Sigmoid colon (tissue), 7 donors: Measurements from ENCODE around the gene ROPN1B. TPM values are rescaled to one million over a fixed set of nuclear protein-coding genes. Genes with fewer than 3 reads are reported as not detected.
"Not testable (repeated sequence)": the region's sequence is repeated elsewhere in the genome, so short reads cannot be mapped to it uniquely, and the experiment has no call there.

Experiments used
- DNase-seq: peaks from one replicate; pipeline ENCODE4 v3.0.0-alpha.2; 2019
- H3K27ac ChIP-seq, 4 donors: fragments of 200-600 bp; sonication (generic); one replicate each; pipeline ENCODE4 v1.5.1; 2016 to 2019; ENCODE audit warnings: mild to moderate bottlenecking in 1 of 4
- H3K27me3 ChIP-seq, 3 donors: fragments of 200-600 bp; sonication (generic); one replicate each; pipeline ENCODE4 v1.5.1; 2019; ENCODE audit warnings: mild to moderate bottlenecking in 1 of 3
- H3K36me3 ChIP-seq, 4 donors: fragments of 200-600 bp; sonication (generic); one replicate each; pipeline ENCODE4 v1.5.1; 2016 to 2019
- H3K4me1 ChIP-seq, 4 donors: fragments of 200-600 bp; sonication (generic); one replicate each; pipeline ENCODE4 v1.5.1; 2017 to 2019
- H3K4me3 ChIP-seq, 4 donors: fragments of 200-600 bp; sonication (generic); one replicate each; pipeline ENCODE4 v1.5.1; 2017 to 2019; ENCODE audit warnings: mild to moderate bottlenecking in 2 of 4, moderate library complexity in 1 of 4
- H3K9me3 ChIP-seq, 4 donors: fragments of 200-600 bp in 3 of 4; sonication (generic) in 3 of 4; one replicate each; pipeline versions ENCODE4 v1.5.1 to v1.6.1; 2013 to 2019
- CTCF ChIP-seq, 4 experiments: fragments of 450-650 bp in 3 of 4; fragments of 200-600 bp in 1 of 4; IDR thresholded peaks; one replicate each; pipeline ENCODE4 v1.5.1; 2016 to 2019; ENCODE audit warnings: antibody characterized with exemption in 4 of 4, mild to moderate bottlenecking in 3 of 4, moderate library complexity in 2 of 4
- EP300 ChIP-seq, 4 donors: sonication (generic); formaldehyde crosslinking; IDR thresholded peaks; one replicate each; pipeline ENCODE4 v1.6.1; 2017; ENCODE audit warnings: antibody characterized with exemption in 4 of 4
- POLR2A ChIP-seq, 2 donors: fragments of 450-650 bp; IDR thresholded peaks; one replicate each; pipeline ENCODE4 v1.6.1; 2016; ENCODE audit warnings: antibody characterized with exemption in 2 of 2, mild to moderate bottlenecking in 2 of 2, moderate library complexity in 2 of 2
- POLR2AphosphoS5 ChIP-seq, 4 donors: sonication (generic); formaldehyde crosslinking; IDR thresholded peaks; one replicate each; pipeline ENCODE4 v1.6.1; 2017; ENCODE audit warnings: antibody characterized with exemption in 4 of 4
- WGBS, 2 donors: extraction: QIAGEN DNeasy Blood & Tissue Kit; methylation state at CpG; one replicate each; pipeline ENCODE4 v1.1.7; 2013; 5-methylcytosine and 5-hydroxymethylcytosine counted together
- intact Hi-C: fragments of 100-400 bp; cut with DNase I; formaldehyde crosslinking; loops from one replicate; pipeline ENCODE4 v1.15.1; 2023
- polyA plus RNA-seq, 3 donors: library from polyadenylated mRNA; stranded (reverse); fragments of 200-250 nt; gene quantifications; one replicate each; pipeline ENCODE4 v1.2.3, GENCODE V29; 2013
- total RNA-seq, 4 donors: library from RNA; depleted of rRNA; stranded (reverse); fragments of >200 nt; gene quantifications; one replicate each; pipeline ENCODE4 v1.1.0, GENCODE V29; 2016
- donor health status: healthy with polysubstance abuse.
- donor health status: Bipolar disorder and iron deficiency.
- donor health status: healthy.

ROPN1B gene
- total and polyA plus RNA-seq, 7 donors = 0.06 to 1.1 TPM; not detected in 5

- H3K4me3 ChIP-seq, H3K9me3 ChIP-seq, H3K4me1 ChIP-seq, H3K36me3 ChIP-seq, intact Hi-C loops, DNase-seq, H3K27ac ChIP-seq: not testable (repeated sequence)
- H3K27me3 ChIP-seq = peaks cover 0 to 34% (median 19%) of the 10 kb centered on the region in 3 donors
- 90 to 92% methylated on average over 4 of the region's 4 CpGs for WGBS, 2 donors
These were observed 12.0 kb upstream of the ROPN1B start for GRCh38 chr3:125957020-125957419.

GRCh38 chr3:125957674-125958510 lies 11.1 kb upstream of the ROPN1B start:
- peaks cover 0 to 3% (median 0%) of the 10 kb centered on the region in 4 donors for H3K4me1 ChIP-seq
- H3K4me3 ChIP-seq = peak overlapping the region in 3 of 4 donors; percentile 7 to 38 (median 33)
- no peaks in the 10 kb centered on the region for H3K9me3 ChIP-seq
- WGBS, 2 donors = 7 to 13% methylated on average over 75 of the region's 75 CpGs
- peaks cover 0 to 34% (median 19%) of the 10 kb centered on the region in 3 donors for H3K27me3 ChIP-seq
- intact Hi-C loops = no loop called here
- H3K36me3 ChIP-seq = no peaks in the 10 kb centered on the region
- no peak overlapping the region for H3K27ac ChIP-seq
- TF ChIP-seq EP300 (IDR thresholded peaks at IDR 0.05) (no peak), POLR2A (IDR thresholded peaks at IDR 0.05) (no peak), CTCF (IDR thresholded peaks at IDR 0.05) (no peak), POLR2AphosphoS5 (IDR thresholded peaks at IDR 0.05) (no peak)
- no peak for DNase-seq

GRCh38 chr3:125958511-125959316 lies 10.3 kb upstream of the ROPN1B start:
- intact Hi-C loops = no loop called here
- WGBS, 2 donors = 78 to 80% methylated on average over 46 of the region's 46 CpGs
- DNase-seq = no peak
- Histone ChIP-seq H3K4me1 (peaks cover 0 to 3% (median 0%) of the 10 kb centered on the region in 4 donors), H3K9me3 (no peaks in the 10 kb centered on the region), H3K36me3 (no peaks in the 10 kb centered on the region), H3K4me3 (peak overlapping the region in 3 of 4 donors; percentile 7 to 38 (median 33)), H3K27ac (no peak overlapping the region), H3K27me3 (peaks cover 0 to 34% (median 19%) of the 10 kb centered on the region in 3 donors)
- TF ChIP-seq POLR2A (IDR thresholded peaks at IDR 0.05) = no peak
- no peak for TF ChIP-seq CTCF (IDR thresholded peaks at IDR 0.05)
- no peak for TF ChIP-seq EP300 (IDR thresholded peaks at IDR 0.05)
- no peak for TF ChIP-seq POLR2AphosphoS5 (IDR thresholded peaks at IDR 0.05)

- WGBS, 2 donors = 95 to 96% methylated on average over 39 of the region's 39 CpGs
- TF ChIP-seq POLR2AphosphoS5 (IDR thresholded peaks at IDR 0.05) (no peak), POLR2A (IDR thresholded peaks at IDR 0.05) (no peak), EP300 (IDR thresholded peaks at IDR 0.05) (no peak), CTCF (IDR thresholded peaks at IDR 0.05) (no peak)
- Histone ChIP-seq H3K27me3 (peaks cover 0 to 34% (median 19%) of the 10 kb centered on the region in 3 donors), H3K9me3 (no peaks in the 10 kb centered on the region), H3K4me3 (no peak overlapping the region), H3K36me3 (no peaks in the 10 kb centered on the region), H3K27ac (no peak overlapping the region), H3K4me1 (peaks cover 0 to 3% (median 0%) of the 10 kb centered on the region in 4 donors)
- no peak for DNase-seq
- intact Hi-C loops = no loop called here
These were observed 9.5 kb upstream of the ROPN1B start for GRCh38 chr3:125959317-125960065.
